Heart right ventricle (tissue), 16 donors: ENCODE results near the gene ZNF362. TPM values are rescaled to one million over a fixed set of nuclear protein-coding genes. Genes with fewer than 3 reads are reported as not detected.

Source experiments
- ATAC-seq, 8 donors: fragments of 200-7000 bp; cut with Tn5 transposase; one replicate each; pipeline ENCODE4 v1.9.1; 2020; ENCODE audit warnings: mild to moderate bottlenecking in 8 of 8, moderate library complexity in 8 of 8, moderate number of reproducible peaks in 1 of 8
- DNase-seq, 2 donors: peaks; one replicate each; pipeline ENCODE4 v3.0.0-alpha.2; 2020
- H3K27ac ChIP-seq, 10 donors: fragments of 200-600 bp; sonication (generic) in 2 of 10; one replicate each; pipeline versions ENCODE4 v1.5.0 to v1.8.0; 2020 to 2022; ENCODE audit warnings: mild to moderate bottlenecking in 3 of 10
- H3K27me3 ChIP-seq, 7 donors: fragments of 200-600 bp; one replicate each; pipeline ENCODE4 v1.8.0; 2021 to 2022; ENCODE audit warnings: mild to moderate bottlenecking in 2 of 7
- H3K36me3 ChIP-seq, 9 donors: fragments of 200-600 bp; sonication (generic) in 1 of 9; one replicate each; pipeline versions ENCODE4 v1.5.0 to v1.8.0; 2020 to 2022; ENCODE audit warnings: mild to moderate bottlenecking in 2 of 9
- H3K4me1 ChIP-seq, 9 donors: fragments of 200-600 bp; sonication (generic) in 1 of 9; one replicate each; pipeline versions ENCODE4 v1.5.0 to v1.8.0; 2020 to 2022; ENCODE audit warnings: mild to moderate bottlenecking in 4 of 9
- H3K4me3 ChIP-seq, 10 donors: fragments of 200-600 bp; sonication (generic) in 2 of 10; one replicate each; pipeline versions ENCODE4 v1.5.0 to v1.8.0; 2020 to 2022; ENCODE audit warnings: mild to moderate bottlenecking in 7 of 10, moderate library complexity in 2 of 10
- H3K9me3 ChIP-seq, 11 donors: fragments of 200-600 bp in 10 of 11; sonication (generic) in 2 of 11; one replicate each; pipeline versions ENCODE4 v1.5.0 to v1.8.0; 2013 to 2022; ENCODE audit warnings: mild to moderate bottlenecking in 2 of 11, control low read depth in 1 of 11, moderate library complexity in 1 of 11
- CTCF ChIP-seq, 9 donors: fragments of 200-600 bp; sonication (generic) in 2 of 9; IDR thresholded peaks; one replicate each; pipeline versions ENCODE4 v1.5.0 to v1.8.0; 2021 to 2022; ENCODE audit warnings: antibody characterized with exemption in 9 of 9, mild to moderate bottlenecking in 5 of 9, moderate library complexity in 1 of 9
- WGBS, 2 donors: extraction: QIAGEN DNeasy Blood & Tissue Kit; methylation state at CpG; one replicate each; pipeline ENCODE4 v1.1.7; 2013; ENCODE audit warnings: inconsistent platforms in 1 of 2; 5-methylcytosine and 5-hydroxymethylcytosine counted together
- intact Hi-C, 10 donors: fragments of 100-400 bp; cut with DNase I; formaldehyde crosslinking; loops; one replicate each; pipeline versions ENCODE4 v1.11.1 to v1.14.2; 2022
- polyA plus RNA-seq, 2 donors: library from polyadenylated mRNA; stranded (reverse); fragments of 200-250 nt; gene quantifications; one replicate each; pipeline ENCODE4 v1.2.3, GENCODE V29; 2013
- total RNA-seq, 10 donors: library from RNA; stranded (reverse); fragmentation: NEBNext Ultra II Directional in 3 of 10; extraction: Animal tissue kit (Norgen Biotek cat#: 25700) in 3 of 10; gene quantifications; one replicate each; pipeline versions ENCODE4 v1.2.1 to v1.2.4, GENCODE V29; 2021 to 2023
- donor health status: Arrhythmogenic right ventricular cardiomyopathy.
- donor health status: ischemic (EF 13 %, LVEDD 7.1; RV severe dilation, severe dysfunction).
- donor health status: healthy with polysubstance abuse.
- donor health status: DM: no; HTN: yes; CAD: no.
- donor health status: DM: no; HTN: no; CAD: no.
- donor health status: ischemic (EF 25% LVEDD 6.9; RV normal size, moderate dysfunction).
- donor health status: ischemic (EF 25% LVEDD 5.7; RV mildly dilated, moderate dysfunction).
- donor health status: healthy.
- donor health status: DM: yes; HTN: yes; CAD: no.
- donor health status: Ischemic cardiomyopathy.
- donor health status: ischemic (EF 35%, LVEDD 5.7; RV mildly dilated, moderate dysfunction).
- donor health status: nonischemic (EF 11% LVEDD 7.7; RV severe dilation, severe dysfunction).
- donor health status: DM: yes; HTN: yes; CAD: no.
- donor health status: PGD.
- donor health status: ischemic (EF 29% LVEDD 5.4; RV normal size, mild dysfunction).
- donor health status: nonischemic (EF 23%, LVEDD 6.1; RV moderate dilation, normal function).

ZNF362 gene
- total and polyA plus RNA-seq, 12 donors = 9.1 to 39.2 (median 31.3) TPM

- no peak for TF ChIP-seq CTCF (IDR thresholded peaks at IDR 0.05)
- H3K4me3 ChIP-seq = peak overlapping the region in 5 of 10 donors; percentile 1 to 21 (median 15)
- peaks cover 66 to 100% (median 100%) of the 10 kb centered on the region in 9 donors for H3K4me1 ChIP-seq
- peak; percentile 31 to 65 (median 52) for ATAC-seq
- H3K27ac ChIP-seq = peak overlapping the region; percentile 32 to 100 (median 92)
- DNase-seq = peak; percentile 58 to 69
- no peaks in the 10 kb centered on the region for H3K27me3 ChIP-seq
- peaks cover 0 to 64% (median 3%) of the 10 kb centered on the region in 9 donors for H3K36me3 ChIP-seq
- no peaks in the 10 kb centered on the region for H3K9me3 ChIP-seq
- intact Hi-C loops = no loop called here
- WGBS, 2 donors = 12 to 13% methylated on average over 7 of the region's 7 CpGs
Measured at GRCh38 chr1:33342041-33342723, 85.9 kb downstream of the ZNF362 start.

GRCh38 chr1:33343539-33343938 is 87.2 kb downstream of the ZNF362 start:
- 13 to 14% methylated on average over 5 of the region's 5 CpGs for WGBS, 2 donors
- no peak for DNase-seq
- no peak for TF ChIP-seq CTCF (IDR thresholded peaks at IDR 0.05)
- ATAC-seq = no peak
- no peaks in the 10 kb centered on the region for H3K27me3 ChIP-seq
- no peaks in the 10 kb centered on the region for H3K9me3 ChIP-seq
- peaks cover 61 to 100% (median 100%) of the 10 kb centered on the region in 9 donors for H3K4me1 ChIP-seq
- no peak overlapping the region for H3K4me3 ChIP-seq
- intact Hi-C loops = no loop called here
- H3K36me3 ChIP-seq = peaks cover 0 to 65% (median 3%) of the 10 kb centered on the region in 9 donors
- peak overlapping the region in 9 of 10 donors; percentile 59 to 100 (median 99) for H3K27ac ChIP-seq

- WGBS, 2 donors = 11 to 12% methylated on average over 2 of the region's 2 CpGs
- TF ChIP-seq CTCF (IDR thresholded peaks at IDR 0.05) = no peak
- H3K27me3 ChIP-seq = no peaks in the 10 kb centered on the region
- H3K4me1 ChIP-seq = peaks cover 46 to 90% (median 86%) of the 10 kb centered on the region in 9 donors
- peak overlapping the region in 1 of 10 donors; percentile 96 for H3K4me3 ChIP-seq
- no peaks in the 10 kb centered on the region for H3K9me3 ChIP-seq
- peak overlapping the region; percentile 3 to 100 (median 98) for H3K27ac ChIP-seq
- peaks cover 0 to 65% (median 3%) of the 10 kb centered on the region in 9 donors for H3K36me3 ChIP-seq
- ATAC-seq (no peak), DNase-seq (no peak)
- intact Hi-C loops = loop anchor here in 1 of 10 donors (2.0 to 5.0 kb wide), 2 partner anchors 20 to 48 kb away; no protein-coding TSS in a partner anchor
Measured at GRCh38 chr1:33344896-33345560, 88.7 kb downstream of the ZNF362 start.

GRCh38 chr1:33346533-33346926 is 90.2 kb downstream of the ZNF362 start:
- no peak for DNase-seq

More at GRCh38 chr1:33346533-33346926, 90.2 kb downstream of the ZNF362 start:
- Histone ChIP-seq H3K27me3 (no peaks in the 10 kb centered on the region), H3K4me1 (peaks cover 35 to 83% (median 76%) of the 10 kb centered on the region in 9 donors), H3K36me3 (peaks cover 0 to 57% (median 2%) of the 10 kb centered on the region in 9 donors), H3K9me3 (no peaks in the 10 kb centered on the region), H3K27ac (peak overlapping the region; percentile 42 to 100 (median 99)), H3K4me3 (peak overlapping the region in 9 of 10 donors; percentile 20 to 96 (median 89))
- WGBS, 2 donors = 17 to 23% methylated on average over 3 of the region's 3 CpGs
- intact Hi-C loops = loop anchor here in 1 of 10 donors (5.0 kb wide), 1 partner anchor 49 kb away; no protein-coding TSS in a partner anchor
- TF ChIP-seq CTCF (IDR thresholded peaks at IDR 0.05) = no peak
- ATAC-seq = no peak
